HG03108 (cell line): Measurements from ENCODE around the gene RNF150.

ENCODE experiments used
- ATAC-seq: cut with Tn5 transposase; IDR thresholded peaks from one replicate; pipeline ENCODE4 v1.9.1; 2021; ENCODE audit warnings: moderate library complexity; ENCODE audit not compliant: unreplicated experiment

RNF150 gene

DNA sequence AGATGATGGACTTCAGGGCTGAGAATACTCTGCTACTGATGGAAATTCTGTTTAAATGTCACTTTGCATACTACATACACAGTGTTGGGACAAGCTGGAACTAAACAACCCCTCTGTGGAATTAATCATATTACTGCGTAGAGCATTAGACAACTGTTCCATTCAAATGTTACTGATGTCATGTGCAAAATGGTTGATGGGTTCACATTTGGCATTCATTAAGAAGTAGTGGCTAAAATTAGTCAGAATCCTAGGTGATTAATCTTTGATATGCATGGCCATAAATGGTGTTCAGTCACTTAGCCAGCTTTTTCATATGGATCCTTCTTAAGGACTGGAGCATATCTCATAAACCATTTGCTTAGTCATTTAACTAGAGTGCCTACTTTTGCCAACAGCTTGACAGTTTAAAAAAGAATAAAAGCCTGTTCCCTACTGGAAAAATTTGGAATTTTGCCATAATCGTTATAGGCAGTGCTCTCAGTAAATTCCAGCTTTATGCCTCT is 105.2 kb downstream of the RNF150 start:
- ATAC-seq, result no peak

- no peak for ATAC-seq
Observed at GRCh38 chr4:141027421-141027820, 105.8 kb downstream of the RNF150 start.

- no peak for ATAC-seq
Observed at GRCh38 chr4:141026900-141027299, 106.4 kb downstream of the RNF150 start.

DNA sequence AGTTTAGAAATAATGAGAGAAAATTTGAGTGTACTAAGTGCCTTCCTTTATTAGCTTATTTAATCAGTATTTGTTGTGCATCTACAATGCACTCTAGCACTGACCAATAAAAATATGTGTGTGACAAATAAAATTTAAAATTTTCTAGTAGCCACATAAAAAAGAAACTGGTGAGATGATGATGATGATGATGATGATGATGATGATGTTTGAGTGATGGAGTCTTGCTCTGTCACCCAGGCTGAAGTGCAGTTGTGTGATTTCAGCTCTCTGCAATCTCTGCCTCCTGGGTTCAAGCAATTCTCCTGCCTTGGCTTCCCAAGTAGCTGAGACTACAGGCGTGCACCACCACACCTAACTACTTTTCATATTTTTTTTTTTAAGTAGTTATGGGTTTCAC is 110.2 kb downstream of the RNF150 start:
- ATAC-seq, result no peak

GRCh38 chr4:141022111-141022695 is 111.1 kb downstream of the RNF150 start:
- no peak for ATAC-seq

DNA sequence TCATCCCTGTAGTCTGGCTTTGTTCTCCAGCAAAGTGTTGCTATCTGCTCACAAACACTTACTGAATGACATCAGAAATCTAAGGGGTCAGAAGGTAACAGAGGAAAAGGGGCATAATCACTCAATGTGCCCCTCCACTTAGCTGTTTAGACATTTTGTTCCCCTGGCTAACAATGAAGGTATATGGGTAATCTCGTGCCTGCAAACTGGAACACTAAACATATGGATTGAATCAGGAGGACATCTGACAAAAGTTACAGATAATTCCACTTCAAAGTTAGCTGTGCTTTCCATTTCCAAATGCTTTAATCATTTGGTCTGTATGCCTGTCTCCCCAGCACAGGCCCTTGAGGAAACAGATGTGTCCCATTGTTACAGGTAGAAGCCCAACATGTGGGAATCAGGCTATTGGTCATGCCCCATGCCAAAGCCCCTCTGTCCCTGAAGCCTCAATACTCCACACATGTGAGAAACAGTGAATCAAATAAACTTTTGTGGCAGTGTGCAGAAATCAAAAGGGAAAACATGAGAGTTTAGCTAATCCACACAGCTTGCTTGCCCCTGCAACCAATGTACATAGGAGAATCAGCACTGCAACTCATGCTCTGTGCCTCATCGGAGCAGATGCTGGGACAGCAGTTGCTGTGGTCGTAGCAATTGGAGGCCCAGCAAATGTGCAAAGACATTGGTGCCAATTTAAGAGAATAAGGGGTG is 111.7 kb downstream of the RNF150 start:
- no peak for ATAC-seq

DNA sequence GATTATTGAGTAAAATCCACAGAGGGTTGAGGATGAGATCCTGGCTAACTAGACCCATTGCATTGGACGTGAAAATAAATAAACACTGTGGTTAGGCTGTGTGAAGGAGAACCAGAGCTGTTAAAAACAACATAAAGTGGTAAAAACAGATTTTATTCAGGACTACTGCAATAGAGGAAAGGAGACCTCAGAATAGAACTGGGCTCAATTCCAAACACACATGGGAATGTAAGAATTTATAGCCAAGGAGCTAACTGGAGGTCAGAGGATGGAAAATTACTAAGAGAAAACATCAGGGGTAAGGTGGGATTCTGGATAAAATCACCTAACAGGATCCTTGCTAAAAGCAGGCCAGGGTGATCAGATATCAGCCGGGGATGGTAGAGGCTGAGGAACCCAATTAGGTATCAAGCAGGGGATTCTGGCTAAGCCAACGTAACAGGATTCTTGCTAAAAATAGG is 112.4 kb downstream of the RNF150 start:
- no peak for ATAC-seq

GRCh38 chr4:141019768-141020167 is 113.5 kb downstream of the RNF150 start:
- no peak for ATAC-seq

DNA sequence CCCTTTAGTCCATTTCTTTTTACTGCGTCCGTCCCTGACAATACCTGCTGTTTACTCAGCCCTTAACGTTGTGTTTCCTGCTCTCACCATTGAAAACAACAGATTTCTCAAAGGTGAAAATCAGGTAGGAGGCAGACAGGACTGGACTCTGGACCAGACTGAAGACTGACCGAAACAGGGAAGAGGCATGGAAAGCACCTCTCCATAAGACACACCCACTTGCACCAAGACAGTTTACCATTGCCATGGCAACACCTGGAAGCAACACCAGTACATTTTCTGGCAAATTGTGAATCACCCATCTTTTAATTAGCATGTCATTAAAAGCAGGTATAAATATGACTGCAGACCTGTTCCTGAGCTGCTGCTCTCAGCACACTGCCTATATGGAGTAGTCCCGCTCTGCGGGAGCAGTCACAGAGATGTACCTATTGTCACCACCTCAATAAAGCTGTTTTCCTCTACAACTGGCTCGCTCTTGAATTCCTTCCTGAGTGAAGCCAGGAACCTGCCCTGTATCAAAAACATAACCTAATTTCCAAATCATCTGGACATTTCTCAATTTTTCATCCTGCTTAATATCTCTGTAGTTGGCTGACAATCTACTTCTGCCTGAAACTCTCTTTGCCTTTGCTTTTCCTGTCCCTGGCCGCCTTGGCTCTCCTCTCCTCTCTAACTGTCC is 117.0 kb downstream of the RNF150 start:
- ATAC-seq, result no peak

DNA sequence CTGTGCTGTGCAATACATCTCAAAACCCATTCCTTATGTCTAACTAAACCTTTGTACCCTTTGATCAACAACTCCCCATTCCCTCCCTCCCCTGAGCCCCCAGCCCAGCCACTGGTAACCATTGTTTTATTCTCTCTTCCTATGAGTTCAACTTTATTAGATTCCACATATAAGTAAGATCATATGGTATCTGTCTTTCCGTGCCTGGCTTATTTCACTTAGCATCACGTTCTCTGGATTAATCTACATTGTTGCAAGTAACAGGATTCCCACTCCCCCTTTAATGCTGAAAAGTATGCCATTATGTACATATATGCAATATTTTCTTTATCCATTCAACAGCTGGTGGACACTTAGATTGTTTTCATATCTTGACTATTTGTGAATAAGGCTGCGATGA is 119.4 kb downstream of the RNF150 start:
- no peak for ATAC-seq

DNA sequence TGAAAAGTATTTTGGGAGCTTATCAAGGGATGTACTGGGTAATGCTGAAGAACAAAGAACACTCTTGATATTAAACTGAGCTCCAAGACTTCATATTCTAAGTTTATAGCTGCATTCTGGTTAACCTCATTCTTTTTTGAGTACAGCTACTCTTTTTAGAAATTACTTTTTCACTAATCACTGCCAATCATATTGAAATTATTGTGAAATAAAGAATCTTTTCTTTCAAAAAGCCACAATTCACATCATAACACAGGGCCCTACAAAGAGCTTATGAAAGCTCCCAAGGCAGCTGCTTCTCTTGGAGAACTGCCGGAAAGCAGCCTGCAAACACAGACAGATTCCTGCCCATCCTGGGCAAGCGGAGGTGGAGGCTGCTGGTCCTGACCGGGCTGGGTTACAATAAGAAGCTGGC is 121.4 kb downstream of the RNF150 start:
- no peak for ATAC-seq

GRCh38 chr4:141009931-141010330 is 123.3 kb downstream of the RNF150 start:
- no peak for ATAC-seq

DNA sequence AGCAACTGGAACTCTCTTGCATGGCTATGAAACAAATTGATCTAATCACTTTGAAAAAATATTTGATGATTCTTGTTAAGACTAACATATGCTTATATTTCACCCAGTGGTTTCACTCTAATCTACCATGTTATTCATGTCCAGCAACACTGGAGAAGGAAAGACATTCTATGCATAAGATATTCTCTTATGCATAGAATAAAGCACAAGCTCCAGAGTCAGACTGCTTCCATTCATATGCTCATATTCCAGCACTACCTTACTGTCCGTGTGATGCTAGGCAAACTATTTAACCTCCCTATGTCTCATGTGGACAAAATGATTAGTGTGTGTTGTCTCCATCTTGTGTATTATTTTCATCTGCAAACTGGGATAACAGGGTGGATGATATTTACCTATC is 124.1 kb downstream of the RNF150 start:
- no peak for ATAC-seq

DNA sequence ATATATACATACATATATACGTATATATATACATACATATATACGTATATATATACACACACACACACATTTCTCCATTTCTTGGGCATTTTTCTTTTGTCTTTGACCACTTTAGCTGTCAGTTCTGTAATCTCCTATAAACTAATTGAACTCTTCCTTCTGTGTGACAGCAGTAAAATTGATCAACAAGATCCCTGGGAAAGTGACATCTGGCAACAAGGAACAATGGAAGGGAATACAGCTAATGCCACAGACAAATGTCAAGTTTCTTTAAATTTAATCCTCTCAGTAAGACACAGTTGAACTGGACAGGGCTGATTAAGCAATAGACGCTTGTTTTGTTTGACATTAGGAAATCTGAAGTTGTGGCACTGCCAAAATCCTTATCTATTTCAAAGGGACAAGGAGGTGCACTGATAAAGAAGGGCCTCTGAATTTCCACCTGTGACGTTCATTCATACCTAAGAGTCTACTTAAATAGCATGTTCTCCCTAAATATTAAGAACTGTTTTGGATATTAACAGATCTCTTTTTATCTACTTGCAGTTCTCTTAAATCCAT is 126.9 kb downstream of the RNF150 start:
- no peak for ATAC-seq

DNA sequence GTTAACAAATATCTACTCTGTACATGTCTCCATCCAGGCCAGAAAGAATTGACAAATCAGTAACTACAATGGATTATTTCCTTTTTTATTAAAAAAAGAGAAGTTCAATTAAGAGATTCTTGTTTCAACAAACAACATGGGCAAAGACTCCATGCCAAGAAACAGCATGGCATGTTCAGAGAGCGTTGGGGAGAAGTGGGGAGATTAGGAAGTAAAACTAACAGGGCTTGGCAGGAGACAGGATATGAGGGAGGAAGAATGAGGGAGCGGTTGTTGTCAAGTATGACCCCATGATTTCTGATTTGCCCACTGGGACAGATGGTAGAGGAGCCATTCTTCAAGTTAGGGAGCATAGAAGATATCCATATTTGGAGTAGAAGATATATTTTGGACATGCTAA is 128.4 kb downstream of the RNF150 start:
- no peak for ATAC-seq

DNA sequence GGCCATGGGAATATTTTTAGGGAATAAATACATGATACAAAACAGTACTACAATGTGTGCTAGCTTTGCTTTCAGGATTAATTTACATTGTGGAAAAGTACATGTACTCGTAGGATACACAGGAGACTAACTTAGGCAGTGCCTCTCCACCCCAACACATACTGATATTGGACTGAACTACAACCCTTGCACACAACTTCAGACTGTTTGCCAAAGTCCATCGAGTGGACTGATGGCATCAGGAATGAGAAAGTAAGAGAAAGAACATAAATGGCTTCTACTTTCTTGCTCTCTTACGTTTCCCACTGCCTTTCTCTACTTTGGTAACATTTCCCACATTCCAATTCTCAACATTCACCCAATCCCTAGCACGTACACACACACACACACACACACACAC is 130.1 kb downstream of the RNF150 start:
- no peak for ATAC-seq

GRCh38 chr4:141002323-141002805 is 130.9 kb downstream of the RNF150 start:
- ATAC-seq, result no peak

- no peak for ATAC-seq
Observed at GRCh38 chr4:140996766-140997165, 136.5 kb downstream of the RNF150 start.

DNA sequence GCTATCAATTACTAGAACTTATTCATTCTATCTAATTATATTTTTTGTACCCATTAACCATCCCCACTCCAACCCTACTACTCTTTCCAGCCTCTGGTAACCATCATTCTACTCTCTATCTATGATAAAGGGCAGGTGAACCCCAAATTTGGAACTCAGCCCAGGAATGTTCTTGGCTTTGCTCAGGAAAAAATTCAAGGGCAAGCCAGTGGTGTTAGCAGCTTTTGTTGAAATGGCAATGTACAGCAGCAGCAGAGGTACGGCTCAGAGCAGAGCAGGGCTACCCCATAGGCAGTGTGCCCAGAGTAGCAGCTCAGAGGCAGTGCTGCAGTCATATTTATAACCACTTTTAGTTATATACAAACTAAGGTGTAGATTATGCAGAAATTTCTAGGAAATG is 138.2 kb downstream of the RNF150 start:
- no peak for ATAC-seq

DNA sequence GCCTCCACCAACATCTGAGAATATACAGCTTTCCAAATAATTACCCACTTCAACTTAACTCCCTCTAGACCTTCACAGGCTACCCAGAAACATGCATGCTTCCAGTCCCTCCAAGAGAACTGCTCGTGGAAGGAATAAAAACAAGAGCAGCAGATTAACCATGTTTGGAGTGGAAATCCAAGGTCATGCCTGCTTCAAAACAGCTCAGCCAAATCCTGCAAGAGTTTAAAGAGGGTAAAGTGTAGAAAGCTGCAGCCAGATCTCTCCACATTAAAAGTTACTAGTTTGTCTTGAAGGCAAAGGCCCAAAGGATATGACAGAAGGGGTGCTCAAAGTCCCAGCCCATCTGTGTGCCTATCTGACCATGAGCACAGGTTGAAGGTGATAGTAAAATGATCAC is 139.3 kb downstream of the RNF150 start:
- ATAC-seq, result no peak

- ATAC-seq, result no peak
Observed at GRCh38 chr4:140993370-140993769, 139.9 kb downstream of the RNF150 start.

DNA sequence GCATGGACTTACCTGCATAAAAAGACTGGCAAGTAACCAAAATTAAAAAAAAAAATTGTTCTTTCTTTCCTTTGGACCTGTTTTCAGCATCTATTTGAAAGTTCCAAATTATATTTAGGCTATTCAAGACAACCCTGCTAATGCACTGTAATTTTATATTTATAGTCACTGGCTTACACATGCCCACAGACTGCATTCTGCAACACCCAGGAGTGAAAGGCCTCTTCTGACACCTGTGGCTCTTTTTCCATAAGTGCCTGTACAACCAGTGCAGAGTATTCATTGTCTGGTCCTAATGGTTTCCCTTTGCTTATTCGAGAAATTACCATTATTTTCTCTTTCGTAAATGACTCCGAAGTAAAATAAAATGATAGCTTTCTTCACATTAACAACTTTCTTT is 143.3 kb downstream of the RNF150 start:
- ATAC-seq, result no peak
